Measurements from ENCODE around the gene KNG1. TPM values are rescaled to one million over a fixed set of nuclear protein-coding genes. Genes with fewer than 3 reads are reported as not detected.
"Not testable (repeated sequence)": the region's sequence is repeated elsewhere in the genome, so short reads cannot be mapped to it uniquely, and the experiment has no call there.

The KNG1 gene
- polyA plus RNA-seq, 2 of the 4 experiments (the other 2 are of a cell fraction) = 0.05 TPM; not detected in 1

DNA sequence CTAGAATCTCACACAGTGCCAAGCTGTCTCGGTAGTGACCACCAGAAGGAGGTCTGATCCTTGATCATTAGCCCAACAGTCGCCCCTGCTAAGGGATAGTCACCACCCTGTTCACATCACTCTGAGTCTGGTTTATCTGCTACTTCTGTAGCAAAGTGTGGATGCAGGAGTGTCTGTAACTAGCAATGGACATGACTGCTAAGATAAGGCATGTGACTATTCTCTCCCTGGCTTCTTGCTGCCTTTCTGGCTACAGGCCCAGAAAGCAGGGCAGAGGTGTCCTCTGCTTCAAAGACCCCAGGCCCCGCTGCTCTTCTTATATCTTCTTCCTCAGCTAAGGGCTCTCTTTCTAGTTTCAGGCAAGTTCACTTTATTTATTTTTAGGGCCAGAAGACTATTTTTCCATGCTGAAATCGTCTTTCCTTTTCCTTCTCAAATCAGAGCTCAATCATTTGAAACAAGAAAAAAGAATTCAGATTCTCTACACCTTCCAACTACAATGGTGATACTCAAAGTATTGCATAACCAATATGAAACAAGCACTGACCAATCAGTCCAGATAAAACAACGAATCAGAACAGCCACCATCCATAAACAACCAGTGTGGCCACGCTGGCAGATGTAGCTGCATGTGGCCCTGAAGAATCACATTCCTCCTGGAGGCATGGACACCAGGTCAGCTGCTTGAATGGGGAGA lies 8.0 kb upstream of the KNG1 start:
- H3K4me1 ChIP-seq = no peaks in the 10 kb centered on the region
- 47% methylated on average over 6 of the region's 6 CpGs for WGBS (ENCODE audit: missing lambda C conversion rate)
- DNase-seq (ENCODE audit: low read depth in 1 of 2, low spot score in 1 of 2) (no peak), ATAC-seq (no peak), FAIRE-seq (no peak)
- H3K9me3 ChIP-seq = no peaks in the 10 kb centered on the region
- no peak overlapping the region for H3K4me2 ChIP-seq
- ChIA-PET CTCF (no interaction called here), POLR2A (no interaction called here)
- H3K27ac ChIP-seq = no peak overlapping the region
- H3K4me3 ChIP-seq = no peak overlapping the region
- no peak for TF ChIP-seq BHLHE40 (IDR thresholded peaks at IDR 0.05; ENCODE audit: low read depth, low read length)
- TF ChIP-seq JUNB (IDR thresholded peaks at IDR 0.05) = no peak
- no peak for TF ChIP-seq MYC (IDR thresholded peaks at IDR 0.05; ENCODE audit: borderline replicate concordance, low read length)
- no peak for TF ChIP-seq ZFP36 (IDR thresholded peaks at IDR 0.05; ENCODE audit: borderline replicate concordance, partially characterized antibody)
- TF ChIP-seq, protein P1, sequence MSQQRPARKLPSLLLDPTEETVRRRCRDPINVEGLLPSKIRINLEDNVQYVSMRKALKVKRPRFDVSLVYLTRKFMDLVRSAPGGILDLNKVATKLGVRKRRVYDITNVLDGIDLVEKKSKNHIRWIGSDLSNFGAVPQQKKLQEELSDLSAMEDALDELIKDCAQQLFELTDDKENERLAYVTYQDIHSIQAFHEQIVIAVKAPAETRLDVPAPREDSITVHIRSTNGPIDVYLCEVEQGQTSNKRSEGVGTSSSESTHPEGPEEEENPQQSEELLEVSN (IDR thresholded peaks at IDR 0.05; ENCODE audit: borderline replicate concordance, low read depth) = no peak
- no peak for TF ChIP-seq CEBPB (IDR thresholded peaks at IDR 0.05)
- TF ChIP-seq NFE2L2 (conservative IDR thresholded peaks at IDR 0.05; ENCODE audit: low read length) = no peak
- no peak for TF ChIP-seq FOXS1 (CRISPR knock-in tag; IDR thresholded peaks at IDR 0.05)
- no peak for TF ChIP-seq RARB (CRISPR knock-in tag; IDR thresholded peaks at IDR 0.05)
- TF ChIP-seq RFX5 (IDR thresholded peaks at IDR 0.05) = no peak
- TF ChIP-seq, protein P2, sequence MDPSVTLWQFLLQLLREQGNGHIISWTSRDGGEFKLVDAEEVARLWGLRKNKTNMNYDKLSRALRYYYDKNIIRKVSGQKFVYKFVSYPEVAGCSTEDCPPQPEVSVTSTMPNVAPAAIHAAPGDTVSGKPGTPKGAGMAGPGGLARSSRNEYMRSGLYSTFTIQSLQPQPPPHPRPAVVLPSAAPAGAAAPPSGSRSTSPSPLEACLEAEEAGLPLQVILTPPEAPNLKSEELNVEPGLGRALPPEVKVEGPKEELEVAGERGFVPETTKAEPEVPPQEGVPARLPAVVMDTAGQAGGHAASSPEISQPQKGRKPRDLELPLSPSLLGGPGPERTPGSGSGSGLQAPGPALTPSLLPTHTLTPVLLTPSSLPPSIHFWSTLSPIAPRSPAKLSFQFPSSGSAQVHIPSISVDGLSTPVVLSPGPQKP (IDR thresholded peaks at IDR 0.05; ENCODE audit: low read depth, low read length) = no peak
- no peak for TF ChIP-seq HOXB5 (CRISPR knock-in tag; IDR thresholded peaks at IDR 0.05)
- no peak for TF ChIP-seq POLR2AphosphoS2 (conservative IDR thresholded peaks at IDR 0.05; ENCODE audit: low read length)

DNA sequence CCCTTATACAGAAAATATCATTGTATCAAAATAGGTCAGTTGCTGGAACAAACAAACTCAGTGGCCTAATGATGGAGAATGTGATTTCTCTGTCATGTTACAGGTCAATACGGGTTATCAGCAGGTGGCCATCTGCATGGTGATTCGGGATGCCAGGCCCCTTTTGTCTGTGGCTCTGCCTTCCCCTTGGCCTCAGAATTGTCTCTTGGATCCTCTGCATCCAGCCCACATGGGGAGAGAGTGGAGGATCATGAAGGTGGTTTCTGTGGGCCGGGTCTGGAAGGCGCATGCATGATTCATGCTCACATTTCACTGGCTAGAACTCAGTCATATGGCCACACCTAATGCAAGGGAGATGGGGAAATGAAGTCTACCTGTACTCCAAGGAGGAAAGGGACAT lies 6.5 kb upstream of the KNG1 start:
- H3K4me1 ChIP-seq; H3K4me3 ChIP-seq; H3K27ac ChIP-seq; DNase-seq (ENCODE audit: low read depth in 1 of 2, low spot score in 1 of 2); POLR2A ChIA-PET; ATAC-seq; FAIRE-seq; H3K4me2 ChIP-seq; CTCF ChIA-PET; H3K9me3 ChIP-seq: not testable (repeated sequence)
- WGBS (ENCODE audit: missing lambda C conversion rate) = 73% methylated on average over 4 of the region's 4 CpGs

DNA sequence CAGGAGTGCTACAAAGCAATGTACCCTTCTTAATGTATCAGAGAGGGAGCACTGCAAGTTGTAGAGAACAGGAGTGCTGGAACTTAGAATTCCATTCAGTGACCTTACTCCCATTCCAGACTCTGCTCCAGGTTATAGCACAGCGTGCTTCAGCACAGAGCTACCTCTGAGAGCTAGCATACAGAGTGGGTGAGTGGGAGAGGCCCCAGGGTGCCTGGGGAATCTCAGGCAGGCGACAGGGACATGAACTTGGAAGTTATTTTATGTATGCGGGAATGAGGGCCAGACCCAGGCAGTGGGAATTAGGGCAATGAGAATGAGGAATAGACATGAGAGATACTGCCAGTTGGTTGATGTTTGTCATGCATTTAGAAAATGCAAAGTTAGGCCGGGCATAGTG lies 3.7 kb upstream of the KNG1 start:
- TF ChIP-seq SREBF2 (IDR thresholded peaks at IDR 0.05) (no peak), CHD4 (IDR thresholded peaks at IDR 0.05; ENCODE audit: borderline replicate concordance) (no peak), CBX2 (IDR thresholded peaks at IDR 0.05; ENCODE audit: borderline replicate concordance, low read depth) (no peak), EHMT2 (IDR thresholded peaks at IDR 0.05; ENCODE audit: low read depth) (no peak), BHLHE40 (IDR thresholded peaks at IDR 0.05; ENCODE audit: low read depth, low read length) (no peak), RFX5 (IDR thresholded peaks at IDR 0.05) (no peak), RARB (CRISPR knock-in tag; IDR thresholded peaks at IDR 0.05) (no peak), ZSCAN20 (CRISPR knock-in tag; IDR thresholded peaks at IDR 0.05) (no peak)
- TF ChIP-seq, protein P3, sequence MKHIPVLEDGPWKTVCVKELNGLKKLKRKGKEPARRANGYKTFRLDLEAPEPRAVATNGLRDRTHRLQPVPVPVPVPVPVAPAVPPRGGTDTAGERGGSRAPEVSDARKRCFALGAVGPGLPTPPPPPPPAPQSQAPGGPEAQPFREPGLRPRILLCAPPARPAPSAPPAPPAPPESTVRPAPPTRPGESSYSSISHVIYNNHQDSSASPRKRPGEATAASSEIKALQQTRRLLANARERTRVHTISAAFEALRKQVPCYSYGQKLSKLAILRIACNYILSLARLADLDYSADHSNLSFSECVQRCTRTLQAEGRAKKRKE (CRISPR knock-in tag; IDR thresholded peaks at IDR 0.05; ENCODE audit: low read depth) = no peak
- TF ChIP-seq, protein P4, sequence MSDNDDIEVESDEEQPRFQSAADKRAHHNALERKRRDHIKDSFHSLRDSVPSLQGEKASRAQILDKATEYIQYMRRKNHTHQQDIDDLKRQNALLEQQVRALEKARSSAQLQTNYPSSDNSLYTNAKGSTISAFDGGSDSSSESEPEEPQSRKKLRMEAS (IDR thresholded peaks at IDR 0.05) = no peak
- ChIA-PET CTCF (no interaction called here), POLR2A (no interaction called here)
- Histone ChIP-seq H3K4me2 (no peak overlapping the region), H3K27ac (no peak overlapping the region), H3K4me1 (no peaks in the 10 kb centered on the region), H3K4me3 (no peak overlapping the region), H3K9me3 (no peaks in the 10 kb centered on the region)
- FAIRE-seq (no peak), ATAC-seq (no peak), DNase-seq (ENCODE audit: low read depth in 1 of 2, low spot score in 1 of 2) (no peak)
- 84% methylated on average over 4 of the region's 4 CpGs for WGBS (ENCODE audit: missing lambda C conversion rate)

All from A549 (cell line).